K562 treated with DMSO at 1 percent for 24 hours (cell line): ENCODE measurements around the gene GALNT8. TPM values are rescaled to one million over a fixed set of nuclear protein-coding genes. Genes with fewer than 3 reads are reported as not detected.

ENCODE experiments used
- total RNA-seq: library from RNA; unstranded; fragments of 300-600 nt; gene quantifications from 2 replicates; pipeline ENCODE4 v1.2.3, GENCODE V29; 2022; ENCODE audit warnings: low read depth; ENCODE audit not compliant: insufficient read depth

GALNT8 gene
- total RNA-seq, result 1.9 TPM in 2 replicates

GRCh38 chr12:4719821-4720636 lies at the start of gene GALNT8:
Gene GALNT8 (plus strand): TSS chr12:4720400. CDS start chr12:4720678, 278 bp downstream.

Other genes with a start within 250 kb of the GALNT8 start
- gene RAD51AP1, start 181.5 kb upstream of the GALNT8 start, total RNA-seq, result 32.8 and 38.4 TPM in 2 replicates
- gene DYRK4, start 158.2 kb upstream of the GALNT8 start, total RNA-seq, result 11.7 and 13.5 TPM in 2 replicates
- gene AKAP3, start 71.3 kb upstream of the GALNT8 start, total RNA-seq, result 1.7 and 2.2 TPM in 2 replicates
- gene NDUFA9, start 71.3 kb upstream of the GALNT8 start, total RNA-seq, result 19.1 and 21.1 TPM in 2 replicates
- gene KCNA1, start 189.5 kb downstream of the GALNT8 start, total RNA-seq, result not detected in 2 replicates